HFF-Myc (cell line): ENCODE measurements around the gene RBM10.

Source experiments
- DNase-seq: peaks from one replicate; pipeline ENCODE4 v3.0.0-alpha.2; 2011; ENCODE audit warnings: low read depth; ENCODE audit errors: extremely low read depth
- H3K4me3 ChIP-seq: replicated peaks from 2 replicates; pipeline ENCODE4 v1.5.1; 2011; ENCODE audit warnings: low read depth, mild to moderate bottlenecking, control low read depth, low read length
- TF ChIP-seq, protein P1 (sequence below): IDR thresholded peaks from 2 replicates; pipeline ENCODE4 v1.5.1; 2012; ENCODE audit warnings: mild to moderate bottlenecking, low read depth, low read length, control low read depth; ENCODE audit errors: missing control alignments

The RBM10 gene

GRCh38 chrX:47179928-47180255 lies 34.9 kb downstream of the RBM10 start:
- TF ChIP-seq, protein P1, sequence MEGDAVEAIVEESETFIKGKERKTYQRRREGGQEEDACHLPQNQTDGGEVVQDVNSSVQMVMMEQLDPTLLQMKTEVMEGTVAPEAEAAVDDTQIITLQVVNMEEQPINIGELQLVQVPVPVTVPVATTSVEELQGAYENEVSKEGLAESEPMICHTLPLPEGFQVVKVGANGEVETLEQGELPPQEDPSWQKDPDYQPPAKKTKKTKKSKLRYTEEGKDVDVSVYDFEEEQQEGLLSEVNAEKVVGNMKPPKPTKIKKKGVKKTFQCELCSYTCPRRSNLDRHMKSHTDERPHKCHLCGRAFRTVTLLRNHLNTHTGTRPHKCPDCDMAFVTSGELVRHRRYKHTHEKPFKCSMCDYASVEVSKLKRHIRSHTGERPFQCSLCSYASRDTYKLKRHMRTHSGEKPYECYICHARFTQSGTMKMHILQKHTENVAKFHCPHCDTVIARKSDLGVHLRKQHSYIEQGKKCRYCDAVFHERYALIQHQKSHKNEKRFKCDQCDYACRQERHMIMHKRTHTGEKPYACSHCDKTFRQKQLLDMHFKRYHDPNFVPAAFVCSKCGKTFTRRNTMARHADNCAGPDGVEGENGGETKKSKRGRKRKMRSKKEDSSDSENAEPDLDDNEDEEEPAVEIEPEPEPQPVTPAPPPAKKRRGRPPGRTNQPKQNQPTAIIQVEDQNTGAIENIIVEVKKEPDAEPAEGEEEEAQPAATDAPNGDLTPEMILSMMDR, result no peak
- DNase-seq, result no peak
- no peak overlapping the region for H3K4me3 ChIP-seq

DNA sequence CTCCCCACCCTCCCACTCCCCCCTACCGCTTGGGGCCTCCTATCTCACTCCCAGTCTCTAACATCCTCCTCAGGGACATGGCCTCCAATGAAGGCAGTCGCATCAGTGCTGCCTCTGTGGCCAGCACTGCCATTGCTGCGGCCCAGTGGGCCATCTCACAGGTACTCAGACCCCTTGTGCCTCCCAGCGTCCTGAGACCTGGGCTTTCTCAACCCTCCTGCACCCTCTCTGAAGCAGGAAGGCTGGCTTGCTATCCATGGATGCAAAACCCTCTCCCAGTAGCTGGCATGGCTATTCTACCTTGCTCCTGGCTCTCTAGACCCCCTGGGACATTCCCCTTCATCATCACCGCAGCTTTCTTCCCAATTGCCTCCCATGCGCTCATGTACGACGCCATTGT lies 35.3 kb downstream of the RBM10 start:
- H3K4me3 ChIP-seq, result no peak overlapping the region
- TF ChIP-seq, protein P1, result no peak
- no peak for DNase-seq

GRCh38 chrX:47181301-47181700 lies 36.3 kb downstream of the RBM10 start:
- TF ChIP-seq, protein P1, result no peak

DNA sequence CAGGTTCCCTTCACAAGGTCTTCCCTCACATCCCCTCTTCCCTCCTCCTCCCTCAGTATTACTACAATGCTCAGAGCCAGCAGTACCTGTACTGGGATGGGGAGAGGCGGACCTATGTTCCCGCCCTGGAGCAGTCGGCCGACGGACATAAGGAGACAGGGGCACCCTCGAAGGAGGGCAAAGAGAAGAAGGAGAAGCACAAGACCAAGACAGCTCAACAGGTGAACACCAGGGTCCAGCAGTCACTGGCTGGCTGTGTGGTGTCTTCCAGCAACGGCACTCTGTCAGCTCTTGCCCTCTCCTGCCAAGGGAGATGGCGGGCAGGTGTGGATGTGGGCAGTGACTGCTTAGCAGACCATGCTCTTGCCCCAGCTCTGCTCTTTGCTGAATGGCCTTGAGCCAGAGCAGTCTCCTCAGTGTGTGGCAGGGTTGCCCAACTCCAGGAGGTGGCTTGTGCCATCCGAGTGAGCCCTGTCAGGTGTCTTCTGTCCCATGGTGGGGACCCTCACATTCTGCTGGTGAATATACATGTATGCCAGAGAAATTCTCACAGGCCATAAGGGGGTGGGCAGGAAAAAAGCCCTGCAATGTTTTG lies 37.2 kb downstream of the RBM10 start:
- DNase-seq, result no peak
- TF ChIP-seq, protein P1, result no peak
- no peak overlapping the region for H3K4me3 ChIP-seq

More at GRCh38 chrX:47181301-47181700, 36.3 kb downstream of the RBM10 start:
- no peak overlapping the region for H3K4me3 ChIP-seq
- no peak for DNase-seq

DNA sequence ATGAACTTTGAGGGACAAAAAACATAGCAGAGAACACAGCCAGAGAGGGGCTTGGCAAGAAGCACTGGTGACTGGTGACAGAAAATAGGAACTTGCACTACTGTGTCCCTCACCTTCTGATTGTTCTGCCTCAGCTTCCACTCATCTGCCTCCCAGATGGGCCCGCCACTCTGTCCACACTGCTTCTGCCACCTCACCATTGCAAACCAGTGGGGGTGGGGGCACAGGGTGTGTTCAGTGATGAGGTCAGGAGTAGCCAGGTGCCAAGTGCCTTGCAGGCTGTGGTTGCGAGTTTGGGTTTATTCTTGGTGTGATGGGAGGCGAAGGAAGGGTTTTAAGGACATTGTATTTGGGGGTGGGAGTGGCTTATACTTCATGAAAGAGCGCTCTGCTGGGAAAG lies 39.5 kb downstream of the RBM10 start:
- TF ChIP-seq, protein P1, result no peak
- DNase-seq, result no peak

DNA sequence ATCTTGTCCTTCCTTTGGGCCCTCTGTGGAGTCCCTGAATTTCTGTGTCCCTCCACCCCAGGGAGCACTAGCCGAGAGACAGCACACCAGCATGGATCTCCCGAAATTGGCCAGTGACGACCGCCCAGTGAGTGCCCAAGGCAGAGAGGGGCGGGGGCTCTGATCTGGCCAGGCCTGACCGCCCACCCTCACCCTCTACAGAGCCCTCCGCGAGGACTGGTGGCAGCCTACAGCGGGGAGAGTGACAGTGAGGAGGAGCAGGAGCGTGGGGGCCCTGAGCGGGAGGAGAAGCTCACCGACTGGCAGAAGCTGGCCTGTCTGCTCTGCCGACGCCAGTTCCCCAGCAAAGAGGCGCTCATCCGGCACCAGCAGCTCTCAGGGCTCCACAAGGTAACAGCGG lies 40.2 kb downstream of the RBM10 start:
- TF ChIP-seq, protein P1, result no peak
- DNase-seq, result no peak
- H3K4me3 ChIP-seq, result no peak overlapping the region

More for the DNA sequence above, 39.5 kb downstream of the RBM10 start:
- no peak overlapping the region for H3K4me3 ChIP-seq

DNA sequence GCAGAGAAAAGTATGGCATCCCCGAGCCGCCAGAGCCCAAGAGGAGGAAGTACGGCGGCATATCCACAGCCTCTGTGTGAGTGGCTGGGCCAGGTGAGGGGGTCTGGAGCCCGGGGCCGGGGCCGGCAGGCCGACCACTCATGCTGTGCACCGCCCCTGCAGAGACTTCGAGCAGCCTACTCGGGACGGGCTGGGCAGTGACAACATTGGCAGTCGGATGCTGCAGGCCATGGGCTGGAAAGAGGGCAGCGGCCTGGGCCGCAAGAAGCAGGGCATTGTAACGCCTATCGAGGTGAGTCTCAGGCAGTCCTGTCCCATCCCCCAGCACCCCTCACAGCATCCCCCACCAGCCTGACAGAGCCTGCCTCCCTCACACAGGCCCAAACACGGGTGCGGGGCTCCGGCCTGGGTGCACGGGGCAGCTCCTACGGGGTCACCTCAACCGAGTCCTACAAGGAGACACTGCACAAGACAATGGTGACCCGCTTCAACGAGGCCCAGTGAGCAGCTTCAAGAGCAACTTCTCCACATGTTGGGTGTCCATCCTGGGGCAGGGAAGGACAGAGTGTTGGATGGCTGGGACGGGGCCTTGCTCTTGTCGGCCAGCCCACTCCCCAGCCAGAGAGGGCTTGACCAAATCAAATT lies 41.2 kb downstream of the RBM10 start:
- DNase-seq, result no peak
- TF ChIP-seq, protein P1, result no peak
- H3K4me3 ChIP-seq, result no peak overlapping the region
